ENCODE measurements around the gene CLDN14. TPM values are rescaled to one million over a fixed set of nuclear protein-coding genes. Genes with fewer than 3 reads are reported as not detected.

Gene CLDN14
- total and polyA plus RNA-seq, 2 experiments from 2014 or later: not detected

GRCh38 chr21:36428761-36429432 is 51.0 kb downstream of the CLDN14 start:
- Histone ChIP-seq H3K27me3 (no peaks in the 10 kb centered on the region), H3K4me3 (no peak overlapping the region), H3K9me3 (ENCODE audit: low read depth) (no peaks in the 10 kb centered on the region), H3K4me1 (ENCODE audit: low read depth) (peaks cover 8% of the 10 kb centered on the region), H3K27ac (no peak overlapping the region), H3K36me3 (no peaks in the 10 kb centered on the region)
- DNase-seq (ENCODE audit: low read depth in 1 of 2, low spot score in 1 of 2): no peak
- TF ChIP-seq, protein P1, sequence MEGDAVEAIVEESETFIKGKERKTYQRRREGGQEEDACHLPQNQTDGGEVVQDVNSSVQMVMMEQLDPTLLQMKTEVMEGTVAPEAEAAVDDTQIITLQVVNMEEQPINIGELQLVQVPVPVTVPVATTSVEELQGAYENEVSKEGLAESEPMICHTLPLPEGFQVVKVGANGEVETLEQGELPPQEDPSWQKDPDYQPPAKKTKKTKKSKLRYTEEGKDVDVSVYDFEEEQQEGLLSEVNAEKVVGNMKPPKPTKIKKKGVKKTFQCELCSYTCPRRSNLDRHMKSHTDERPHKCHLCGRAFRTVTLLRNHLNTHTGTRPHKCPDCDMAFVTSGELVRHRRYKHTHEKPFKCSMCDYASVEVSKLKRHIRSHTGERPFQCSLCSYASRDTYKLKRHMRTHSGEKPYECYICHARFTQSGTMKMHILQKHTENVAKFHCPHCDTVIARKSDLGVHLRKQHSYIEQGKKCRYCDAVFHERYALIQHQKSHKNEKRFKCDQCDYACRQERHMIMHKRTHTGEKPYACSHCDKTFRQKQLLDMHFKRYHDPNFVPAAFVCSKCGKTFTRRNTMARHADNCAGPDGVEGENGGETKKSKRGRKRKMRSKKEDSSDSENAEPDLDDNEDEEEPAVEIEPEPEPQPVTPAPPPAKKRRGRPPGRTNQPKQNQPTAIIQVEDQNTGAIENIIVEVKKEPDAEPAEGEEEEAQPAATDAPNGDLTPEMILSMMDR (IDR thresholded peaks at IDR 0.05; ENCODE audit: low read depth, low read length): no peak

DNA sequence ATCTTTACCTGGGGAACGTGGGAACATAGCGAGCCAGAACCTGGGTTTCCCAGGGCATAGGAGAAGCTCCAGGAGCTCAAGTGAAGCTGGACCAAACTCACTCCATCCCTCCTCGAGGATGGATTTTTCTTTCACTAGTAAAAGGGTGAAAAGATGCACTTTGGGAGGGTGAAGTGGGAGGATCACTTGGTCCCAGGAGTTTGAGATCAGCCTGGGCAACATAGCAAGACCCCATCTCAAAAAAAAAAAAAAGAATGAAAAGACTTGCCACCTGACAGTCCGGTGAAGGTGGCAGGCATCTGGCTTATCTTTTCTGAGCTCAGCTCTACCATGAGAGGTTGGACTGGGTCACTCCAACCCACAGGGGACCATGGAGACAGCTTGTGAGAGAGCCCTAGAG is 52.4 kb downstream of the CLDN14 start:
- no peaks in the 10 kb centered on the region for H3K9me3 ChIP-seq (ENCODE audit: low read depth)
- H3K27me3 ChIP-seq: no peaks in the 10 kb centered on the region
- H3K27ac ChIP-seq: no peak overlapping the region
- DNase-seq (ENCODE audit: low read depth in 1 of 2, low spot score in 1 of 2): no peak
- no peak overlapping the region for H3K4me3 ChIP-seq
- TF ChIP-seq, protein P1 (IDR thresholded peaks at IDR 0.05; ENCODE audit: low read depth, low read length): no peak
- no peaks in the 10 kb centered on the region for H3K36me3 ChIP-seq
- peaks cover 8% of the 10 kb centered on the region for H3K4me1 ChIP-seq (ENCODE audit: low read depth)

DNA sequence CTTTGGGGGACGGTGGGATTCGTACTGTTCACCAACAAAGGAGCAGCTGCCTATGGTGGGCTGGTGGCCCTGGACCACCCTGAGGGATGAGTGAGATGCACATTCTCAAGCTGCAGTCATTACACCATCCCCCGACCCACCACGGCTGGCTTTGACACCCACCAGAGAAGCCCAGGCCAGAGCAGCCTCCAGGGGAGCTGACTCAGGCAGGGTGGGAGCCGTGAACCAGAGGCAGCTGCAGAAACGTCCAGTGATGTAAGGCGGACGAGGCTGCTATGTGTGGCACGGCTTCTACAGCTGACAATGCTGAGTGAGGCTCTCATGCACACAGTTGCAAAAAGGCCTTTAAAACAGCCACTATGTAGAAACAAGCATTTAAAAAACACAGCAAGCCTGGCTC is 54.6 kb downstream of the CLDN14 start:
- H3K36me3 ChIP-seq: no peaks in the 10 kb centered on the region
- H3K4me3 ChIP-seq: no peak overlapping the region
- H3K9me3 ChIP-seq (ENCODE audit: low read depth): no peaks in the 10 kb centered on the region
- no peaks in the 10 kb centered on the region for H3K27me3 ChIP-seq
- H3K4me1 ChIP-seq (ENCODE audit: low read depth): peaks cover 8% of the 10 kb centered on the region
- peak in 1 of 2 donors; percentile 25 for DNase-seq (ENCODE audit: low read depth in 1 of 2, low spot score in 1 of 2)
- no peak overlapping the region for H3K27ac ChIP-seq
- TF ChIP-seq, protein P1 (IDR thresholded peaks at IDR 0.05; ENCODE audit: low read depth, low read length): no peak

DNA sequence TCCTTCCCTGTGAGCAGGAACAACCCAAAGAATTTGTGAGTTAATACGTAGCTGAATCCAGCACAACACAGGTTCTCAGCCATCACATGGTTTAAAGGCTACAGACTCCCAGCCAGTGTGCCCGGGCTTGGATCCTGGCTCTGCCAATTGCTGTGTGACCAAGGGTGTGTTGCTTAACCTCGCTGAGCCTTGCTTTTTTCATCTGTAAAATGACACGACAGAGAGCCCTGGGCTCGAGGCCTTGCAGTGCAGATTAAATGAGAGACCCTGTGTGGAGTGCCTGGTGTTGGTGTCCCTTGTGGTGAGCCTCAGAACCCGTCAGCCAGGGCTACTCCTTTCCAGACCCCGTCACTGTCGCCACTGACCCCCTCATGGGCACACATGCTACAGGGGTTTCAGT is 55.3 kb downstream of the CLDN14 start:
- Histone ChIP-seq H3K36me3 (no peaks in the 10 kb centered on the region), H3K27me3 (no peaks in the 10 kb centered on the region), H3K4me1 (ENCODE audit: low read depth) (peaks cover under 1% of the 10 kb centered on the region), H3K4me3 (no peak overlapping the region), H3K9me3 (ENCODE audit: low read depth) (no peaks in the 10 kb centered on the region), H3K27ac (no peak overlapping the region)
- no peak for DNase-seq (ENCODE audit: low read depth in 1 of 2, low spot score in 1 of 2)
- TF ChIP-seq, protein P1 (IDR thresholded peaks at IDR 0.05; ENCODE audit: low read depth, low read length): no peak

- no peaks in the 10 kb centered on the region for H3K9me3 ChIP-seq (ENCODE audit: low read depth)
- H3K4me3 ChIP-seq: no peak overlapping the region
- H3K36me3 ChIP-seq: no peaks in the 10 kb centered on the region
- no peaks in the 10 kb centered on the region for H3K27me3 ChIP-seq
- no peak overlapping the region for H3K27ac ChIP-seq
- TF ChIP-seq, protein P1 (IDR thresholded peaks at IDR 0.05; ENCODE audit: low read depth, low read length): no peak
- DNase-seq (ENCODE audit: low read depth in 1 of 2, low spot score in 1 of 2): no peak
- no peaks in the 10 kb centered on the region for H3K4me1 ChIP-seq (ENCODE audit: low read depth)
Measured at GRCh38 chr21:36423771-36424433, 56.0 kb downstream of the CLDN14 start.

All from cardiac muscle cell (in vitro differentiated cells and primary cell).